Measurements from ENCODE around the gene DOCK6. TPM values are rescaled to one million over a fixed set of nuclear protein-coding genes. Genes with fewer than 3 reads are reported as not detected.

The DOCK6 gene
- total RNA-seq, 1 donor: 183 TPM

DNA sequence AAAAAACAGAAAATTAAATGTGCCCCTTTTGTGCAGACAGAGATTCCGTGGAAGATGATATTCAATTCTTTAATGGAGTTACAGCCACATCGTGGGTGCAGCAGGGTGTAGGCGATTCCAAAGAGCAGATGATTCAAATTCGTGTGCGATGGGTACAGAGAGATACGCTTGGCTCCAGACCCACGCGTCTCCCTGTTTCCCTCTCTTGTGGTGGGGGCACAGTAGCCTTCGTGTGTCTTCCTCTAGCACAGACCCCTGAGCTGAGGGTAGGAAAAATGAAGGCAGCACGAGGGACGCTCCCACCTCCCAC is 38.4 kb upstream of the DOCK6 start:
- no peak overlapping the region for H3K4me3 ChIP-seq (ENCODE audit: insufficient read depth, low read length)
- no peak for DNase-seq (ENCODE audit: insufficient read length, low spot score, missing footprints)
- TF ChIP-seq, protein P1, sequence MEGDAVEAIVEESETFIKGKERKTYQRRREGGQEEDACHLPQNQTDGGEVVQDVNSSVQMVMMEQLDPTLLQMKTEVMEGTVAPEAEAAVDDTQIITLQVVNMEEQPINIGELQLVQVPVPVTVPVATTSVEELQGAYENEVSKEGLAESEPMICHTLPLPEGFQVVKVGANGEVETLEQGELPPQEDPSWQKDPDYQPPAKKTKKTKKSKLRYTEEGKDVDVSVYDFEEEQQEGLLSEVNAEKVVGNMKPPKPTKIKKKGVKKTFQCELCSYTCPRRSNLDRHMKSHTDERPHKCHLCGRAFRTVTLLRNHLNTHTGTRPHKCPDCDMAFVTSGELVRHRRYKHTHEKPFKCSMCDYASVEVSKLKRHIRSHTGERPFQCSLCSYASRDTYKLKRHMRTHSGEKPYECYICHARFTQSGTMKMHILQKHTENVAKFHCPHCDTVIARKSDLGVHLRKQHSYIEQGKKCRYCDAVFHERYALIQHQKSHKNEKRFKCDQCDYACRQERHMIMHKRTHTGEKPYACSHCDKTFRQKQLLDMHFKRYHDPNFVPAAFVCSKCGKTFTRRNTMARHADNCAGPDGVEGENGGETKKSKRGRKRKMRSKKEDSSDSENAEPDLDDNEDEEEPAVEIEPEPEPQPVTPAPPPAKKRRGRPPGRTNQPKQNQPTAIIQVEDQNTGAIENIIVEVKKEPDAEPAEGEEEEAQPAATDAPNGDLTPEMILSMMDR (IDR thresholded peaks at IDR 0.05; ENCODE audit: extremely low read depth, low read depth, low read length): no peak
- peaks cover 5% of the 10 kb centered on the region for H3K4me1 ChIP-seq (ENCODE audit: insufficient read depth, low read length)
- H3K79me2 ChIP-seq (ENCODE audit: insufficient read depth, low read length): no peaks in the 10 kb centered on the region
- no peaks in the 10 kb centered on the region for H3K9me3 ChIP-seq (ENCODE audit: low read depth, low read length)
- no peaks in the 10 kb centered on the region for H4K20me1 ChIP-seq (ENCODE audit: insufficient read depth, low read length)
- no peaks in the 10 kb centered on the region for H3K36me3 ChIP-seq (ENCODE audit: insufficient read depth, low read length)
- H3K4me2 ChIP-seq (ENCODE audit: insufficient read depth, low read length): no peak overlapping the region
- H3K27ac ChIP-seq (ENCODE audit: low read depth, low read length): no peak overlapping the region
- H2AFZ ChIP-seq (ENCODE audit: low read length): no peak overlapping the region
- peaks cover 2% of the 10 kb centered on the region for H3K27me3 ChIP-seq (ENCODE audit: insufficient read depth, low read length)

DNA sequence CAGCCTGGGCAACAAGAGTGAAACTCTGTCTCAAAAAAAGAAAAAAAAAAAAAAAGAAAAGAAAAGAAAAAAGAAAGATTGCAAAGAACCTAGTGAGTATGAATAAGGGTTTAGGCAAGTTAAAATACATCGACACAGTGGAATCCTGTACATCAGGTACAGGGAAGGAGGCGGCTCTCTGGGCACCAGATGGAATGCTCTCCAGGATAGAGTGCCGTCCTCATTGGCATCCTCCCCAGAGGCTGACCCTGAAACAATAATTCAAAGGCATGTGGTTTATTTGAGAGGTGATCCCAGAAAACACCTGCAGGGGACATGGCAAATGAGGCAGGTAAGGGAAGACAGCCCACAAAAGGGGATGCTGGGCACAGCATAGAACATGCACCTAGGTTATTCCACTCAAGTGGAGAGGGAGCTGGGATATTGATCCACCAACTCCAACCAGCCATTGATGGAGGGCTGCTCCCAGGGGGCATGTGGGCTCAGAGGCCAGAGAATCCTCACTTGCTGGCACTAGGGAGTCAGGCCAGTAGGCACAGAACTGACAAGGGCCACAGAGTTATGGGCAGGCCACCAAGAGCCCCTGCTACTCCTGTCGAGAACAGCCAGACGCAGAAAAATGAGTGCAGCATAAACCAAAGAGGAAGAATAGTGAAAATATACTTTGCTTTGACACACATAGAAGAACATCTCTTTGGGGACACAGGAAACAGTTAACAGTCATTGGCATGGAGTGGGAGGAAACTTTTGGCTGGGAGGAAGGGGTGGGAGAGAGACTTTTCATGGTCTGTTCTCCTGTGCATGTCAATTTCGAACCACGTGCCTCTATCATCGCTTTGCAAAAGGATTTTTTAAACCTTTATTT is 37.9 kb upstream of the DOCK6 start:
- Histone ChIP-seq H3K4me2 (ENCODE audit: insufficient read depth, low read length) (no peak overlapping the region), H3K4me3 (ENCODE audit: insufficient read depth, low read length) (no peak overlapping the region), H2AFZ (ENCODE audit: low read length) (no peak overlapping the region), H3K4me1 (ENCODE audit: insufficient read depth, low read length) (peaks cover 5% of the 10 kb centered on the region), H3K27me3 (ENCODE audit: insufficient read depth, low read length) (peaks cover 2% of the 10 kb centered on the region), H4K20me1 (ENCODE audit: insufficient read depth, low read length) (no peaks in the 10 kb centered on the region), H3K9me3 (ENCODE audit: low read depth, low read length) (no peaks in the 10 kb centered on the region), H3K36me3 (ENCODE audit: insufficient read depth, low read length) (no peaks in the 10 kb centered on the region), H3K79me2 (ENCODE audit: insufficient read depth, low read length) (no peaks in the 10 kb centered on the region), H3K27ac (ENCODE audit: low read depth, low read length) (no peak overlapping the region)
- DNase-seq (ENCODE audit: insufficient read length, low spot score, missing footprints): no peak
- TF ChIP-seq, protein P1 (IDR thresholded peaks at IDR 0.05; ENCODE audit: extremely low read depth, low read depth, low read length): no peak

DNA sequence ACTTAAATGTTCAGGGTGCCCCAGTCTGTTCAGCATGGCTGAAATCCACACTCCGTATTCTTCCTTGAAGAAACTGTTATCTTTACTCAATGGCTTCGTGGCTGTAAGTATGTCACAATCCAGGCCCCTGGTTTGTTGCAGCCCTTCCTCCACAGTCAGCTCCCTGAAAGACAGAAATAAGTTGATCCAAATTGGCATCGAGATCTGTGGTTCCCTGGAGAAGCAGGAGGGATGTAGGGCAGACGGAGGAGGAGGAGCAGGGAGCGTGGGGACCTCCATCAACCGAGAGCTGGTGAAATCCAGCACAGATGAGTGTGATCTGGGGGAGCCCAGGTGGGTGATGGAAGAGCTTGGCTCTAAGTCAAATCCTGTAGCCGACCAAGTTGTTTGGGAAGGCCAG is 33.9 kb upstream of the DOCK6 start:
- no peaks in the 10 kb centered on the region for H3K79me2 ChIP-seq (ENCODE audit: insufficient read depth, low read length)
- H3K4me3 ChIP-seq (ENCODE audit: insufficient read depth, low read length): no peak overlapping the region
- H3K27ac ChIP-seq (ENCODE audit: low read depth, low read length): no peak overlapping the region
- H4K20me1 ChIP-seq (ENCODE audit: insufficient read depth, low read length): no peaks in the 10 kb centered on the region
- H2AFZ ChIP-seq (ENCODE audit: low read length): peak overlapping the region; percentile 58
- DNase-seq (ENCODE audit: insufficient read length, low spot score, missing footprints): no peak
- TF ChIP-seq, protein P1 (IDR thresholded peaks at IDR 0.05; ENCODE audit: extremely low read depth, low read depth, low read length): peak; percentile 0
- peaks cover 2% of the 10 kb centered on the region for H3K27me3 ChIP-seq (ENCODE audit: insufficient read depth, low read length)
- peaks cover 12% of the 10 kb centered on the region for H3K4me1 ChIP-seq (ENCODE audit: insufficient read depth, low read length)
- no peaks in the 10 kb centered on the region for H3K9me3 ChIP-seq (ENCODE audit: low read depth, low read length)
- no peaks in the 10 kb centered on the region for H3K36me3 ChIP-seq (ENCODE audit: insufficient read depth, low read length)
- H3K4me2 ChIP-seq (ENCODE audit: insufficient read depth, low read length): peak overlapping the region; percentile 24

DNA sequence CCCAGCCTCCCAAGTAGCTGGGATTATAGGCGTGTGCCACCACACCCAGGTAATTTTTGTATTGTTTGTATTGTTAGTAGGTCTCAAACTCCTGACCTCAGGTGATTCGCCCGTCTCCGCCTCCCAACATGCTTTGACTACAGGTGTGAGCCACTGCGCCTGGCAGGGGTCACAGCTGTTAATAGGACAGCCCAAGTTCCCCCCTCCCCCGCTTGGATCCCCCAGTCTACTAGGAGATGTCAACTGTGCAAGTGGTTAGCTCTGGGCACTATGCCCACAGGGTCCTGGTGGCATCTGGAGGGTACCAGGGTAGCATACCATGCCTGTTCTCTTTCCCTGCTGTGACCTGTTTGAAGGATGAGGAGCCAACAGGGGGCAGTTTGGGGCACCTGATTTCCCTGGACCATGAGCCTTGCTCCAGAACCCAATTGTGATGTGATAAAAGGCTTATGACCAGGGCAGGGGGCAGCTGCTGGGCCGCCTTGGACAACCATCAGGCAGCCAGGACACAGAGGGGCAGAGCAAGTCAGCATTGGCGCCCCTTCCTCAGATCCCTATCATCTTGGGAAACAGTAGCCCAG is 33.4 kb upstream of the DOCK6 start, which contains the start of gene TSPAN16:
TSS of gene TSPAN16 (plus strand) at position 496 of the 581 bp plus-strand sequence. CDS start 138 bp downstream, outside the sequence.
- Histone ChIP-seq H4K20me1 (ENCODE audit: insufficient read depth, low read length) (no peaks in the 10 kb centered on the region), H3K36me3 (ENCODE audit: insufficient read depth, low read length) (no peaks in the 10 kb centered on the region), H3K4me2 (ENCODE audit: insufficient read depth, low read length) (peak within 1 kb of the TSS; percentile 24), H2AFZ (ENCODE audit: low read length) (peak within 1 kb of the TSS; percentile 58), H3K27ac (ENCODE audit: low read depth, low read length) (no peak within 1 kb of the TSS), H3K79me2 (ENCODE audit: insufficient read depth, low read length) (no peaks in the 10 kb centered on the region), H3K4me1 (ENCODE audit: insufficient read depth, low read length) (peaks cover 12% of the 10 kb centered on the region), H3K27me3 (ENCODE audit: insufficient read depth, low read length) (peaks cover 2% of the 10 kb centered on the region), H3K9me3 (ENCODE audit: low read depth, low read length) (no peaks in the 10 kb centered on the region), H3K4me3 (ENCODE audit: insufficient read depth, low read length) (no peak within 1 kb of the TSS)
- DNase-seq (ENCODE audit: insufficient read length, low spot score, missing footprints): no peak
- TF ChIP-seq, protein P1 (IDR thresholded peaks at IDR 0.05; ENCODE audit: extremely low read depth, low read depth, low read length): peak; percentile 8

All from osteoblast (primary cell).